HG02678 (cell line): Measurements from ENCODE around the gene TOMM7.
"Not testable (repeated sequence)": the region's sequence is repeated elsewhere in the genome, so short reads cannot be mapped to it uniquely, and the experiment has no call there.

Experiments
- ATAC-seq: cut with Tn5 transposase; IDR thresholded peaks from one replicate; pipeline ENCODE4 v1.9.1; 2021; ENCODE audit warnings: mild to moderate bottlenecking, moderate library complexity; ENCODE audit not compliant: unreplicated experiment

TOMM7 gene

DNA sequence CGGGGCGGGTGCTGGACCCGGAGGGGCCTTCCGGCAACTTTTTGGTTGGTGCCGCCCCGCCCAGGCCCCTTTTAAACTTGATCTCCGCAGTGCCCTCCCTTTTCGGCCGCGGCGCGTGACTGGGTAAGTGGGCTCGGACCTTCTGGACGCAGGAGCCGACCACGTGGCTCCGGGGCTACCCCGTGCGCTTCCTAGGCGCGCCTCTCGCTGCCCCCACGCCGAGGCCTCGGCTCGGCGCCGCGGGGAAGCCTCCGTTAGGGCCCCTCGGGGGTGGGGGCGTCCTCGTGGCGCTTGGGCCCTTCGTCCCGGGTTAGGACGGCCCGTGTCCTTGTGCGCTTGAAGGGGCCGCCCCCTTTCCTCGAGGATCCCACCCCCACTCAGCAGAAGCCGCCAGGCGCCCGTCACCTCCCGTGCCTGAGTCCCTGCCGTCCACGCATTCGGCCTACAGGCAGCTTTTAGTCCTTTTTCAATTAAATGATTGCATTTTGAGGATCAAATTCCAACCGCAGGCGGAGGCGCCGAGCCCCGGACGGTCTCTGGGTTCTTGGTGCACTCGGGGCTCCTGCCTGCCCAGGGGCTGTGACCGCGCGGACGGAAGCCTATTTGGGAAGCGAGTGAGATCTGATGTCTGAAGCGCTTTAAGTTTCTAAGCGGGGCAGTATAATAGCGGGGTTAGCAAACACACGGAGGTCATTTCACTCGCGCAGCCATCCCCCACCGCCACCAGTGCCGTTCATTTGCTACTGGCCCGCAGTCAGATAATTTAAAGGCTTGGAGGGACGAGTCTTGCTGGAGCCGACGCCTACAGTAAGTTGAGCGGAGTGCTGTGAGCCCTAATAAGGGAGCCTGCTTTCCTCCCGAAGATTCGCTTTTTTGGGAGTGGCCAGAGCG, 31.8 kb upstream of the TOMM7 start:
- peak; percentile 86 for ATAC-seq

DNA sequence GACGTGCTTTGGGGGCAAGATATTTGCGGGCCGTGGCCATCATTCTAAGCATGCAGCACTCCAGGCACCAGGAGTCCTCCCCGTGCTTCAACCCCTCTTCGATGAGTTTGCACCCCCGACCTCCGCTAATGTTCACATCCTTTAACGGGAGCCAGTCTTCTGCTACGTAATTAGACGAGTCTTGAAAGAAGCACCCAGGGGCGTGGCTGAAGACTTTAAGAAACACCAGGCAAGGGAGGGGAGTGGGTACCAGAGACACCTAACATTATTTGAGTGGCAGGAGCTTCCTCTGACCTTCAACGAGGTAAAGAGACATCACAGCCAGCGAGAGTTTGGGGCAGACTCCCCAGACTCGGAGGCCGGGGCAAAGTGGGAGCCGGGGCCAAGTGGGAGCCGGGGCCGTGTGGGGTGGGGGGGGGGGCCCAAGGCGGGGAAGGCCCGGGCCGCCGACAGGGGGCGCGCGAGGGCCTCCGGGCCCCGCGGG, 31.1 kb upstream of the TOMM7 start:
- ATAC-seq = peak; percentile 24

DNA sequence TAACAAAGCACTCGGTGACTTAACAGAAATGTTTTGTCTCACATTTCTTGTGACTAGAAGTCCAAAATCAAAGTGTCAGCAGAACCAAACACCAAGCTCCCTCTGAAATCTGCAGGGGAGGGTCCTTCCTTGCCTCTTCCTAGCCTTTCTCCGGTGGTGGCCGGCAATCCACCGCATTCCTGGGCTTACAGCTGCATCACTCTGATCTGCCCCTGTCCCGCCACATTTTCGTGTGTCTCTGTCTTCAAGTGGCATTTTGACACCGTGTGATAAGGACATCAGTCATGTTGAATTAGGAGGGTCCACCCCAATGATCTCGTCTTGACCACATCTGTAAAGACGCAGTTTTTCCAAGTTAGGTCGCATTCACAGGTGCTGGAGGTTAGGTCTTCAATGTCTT, 30.5 kb upstream of the TOMM7 start:
- ATAC-seq = no peak

DNA sequence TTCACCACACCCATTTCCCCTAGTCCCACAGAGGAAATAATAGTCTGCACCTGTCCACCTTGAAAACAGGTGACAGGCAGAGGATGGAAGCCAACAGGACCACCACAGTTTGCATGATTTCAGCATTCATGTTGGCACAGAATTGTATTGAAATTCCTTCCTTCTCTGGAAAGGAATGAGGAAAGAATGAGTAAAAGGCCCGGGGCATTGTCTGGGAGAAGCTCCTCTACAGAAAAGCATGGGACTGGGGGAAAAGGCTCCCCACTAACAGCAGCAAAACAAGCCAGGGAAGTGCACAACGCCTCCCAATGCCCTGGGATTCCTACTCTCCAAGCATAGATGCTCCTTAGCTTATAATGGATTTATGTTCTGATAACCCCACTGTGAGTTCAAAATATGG, 28.5 kb upstream of the TOMM7 start:
- no peak for ATAC-seq

DNA sequence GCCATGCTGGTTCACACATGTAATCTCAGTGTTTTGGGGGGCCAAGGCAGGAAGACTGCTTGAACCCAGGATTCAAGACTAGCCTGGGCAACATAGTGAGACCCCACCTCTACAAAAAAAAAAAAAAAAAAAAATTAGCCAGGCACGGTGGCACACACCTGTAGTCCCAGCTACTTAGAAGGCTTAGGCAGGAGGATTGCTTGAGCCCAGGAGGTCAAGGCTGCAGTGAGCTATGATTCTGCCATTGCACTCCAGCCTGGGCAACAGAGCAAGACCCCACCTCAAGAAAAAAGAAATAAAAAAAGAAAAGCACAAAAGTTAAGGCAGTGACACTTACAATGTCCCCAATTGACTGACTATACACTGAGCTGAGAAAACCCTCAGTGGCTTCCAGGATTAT, 27.7 kb upstream of the TOMM7 start:
- not testable (repeated sequence) for ATAC-seq

DNA sequence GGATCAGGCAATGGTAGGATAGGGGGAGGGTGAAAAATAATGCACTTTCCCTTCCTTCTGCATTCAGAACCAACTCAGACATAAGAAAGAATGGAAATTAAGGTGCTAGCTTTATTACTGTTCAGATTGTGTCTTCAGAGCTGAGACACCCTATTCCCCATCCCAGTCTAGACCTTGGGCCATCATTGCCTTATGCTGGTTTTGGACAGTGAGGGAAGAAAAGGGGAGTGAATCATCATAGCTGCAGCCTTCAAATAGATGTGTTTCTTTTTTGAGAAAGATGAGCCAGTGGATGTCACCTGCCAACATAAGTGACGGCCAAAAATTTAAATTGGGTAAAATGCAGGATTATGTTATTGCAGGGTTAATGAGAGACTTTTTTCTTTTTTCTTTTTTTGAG, 27.0 kb upstream of the TOMM7 start:
- no peak for ATAC-seq

DNA sequence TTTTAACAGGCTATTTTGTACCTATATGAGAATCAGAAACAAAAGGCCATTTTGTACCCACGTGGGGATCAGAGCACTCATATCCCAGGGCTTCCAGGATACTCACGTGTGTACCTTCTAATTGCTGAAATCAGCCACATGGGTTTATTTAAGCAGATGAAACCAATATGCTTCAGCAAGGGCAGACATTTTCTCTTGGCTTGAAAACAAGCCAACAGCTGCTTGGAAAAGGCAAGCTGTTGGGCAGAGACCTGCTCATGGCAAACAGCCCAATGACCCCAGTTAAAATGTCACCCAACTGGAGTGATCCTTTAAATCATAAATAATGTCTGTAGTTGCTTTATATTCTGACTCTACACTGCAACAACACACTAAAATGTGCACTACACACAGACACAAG, 26.5 kb upstream of the TOMM7 start:
- ATAC-seq = no peak

DNA sequence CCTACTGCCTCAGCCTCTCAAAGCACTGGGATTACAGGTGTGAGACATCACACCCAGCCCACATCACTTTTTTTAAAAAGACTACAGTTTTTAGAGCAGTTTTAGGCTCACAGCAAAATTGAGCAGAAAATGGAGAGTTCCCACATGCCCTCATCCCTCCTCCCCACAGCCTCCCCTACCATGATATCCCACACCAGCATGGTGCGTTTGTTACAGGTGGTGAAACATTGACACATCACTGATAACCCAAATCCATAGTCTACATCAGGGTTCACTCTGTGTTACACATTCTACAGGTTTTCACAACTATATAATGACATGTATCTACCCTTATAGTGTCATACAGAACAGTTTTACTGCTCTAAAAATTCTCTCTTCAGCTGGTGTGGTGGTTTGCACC, 24.3 kb upstream of the TOMM7 start:
- no peak for ATAC-seq

DNA sequence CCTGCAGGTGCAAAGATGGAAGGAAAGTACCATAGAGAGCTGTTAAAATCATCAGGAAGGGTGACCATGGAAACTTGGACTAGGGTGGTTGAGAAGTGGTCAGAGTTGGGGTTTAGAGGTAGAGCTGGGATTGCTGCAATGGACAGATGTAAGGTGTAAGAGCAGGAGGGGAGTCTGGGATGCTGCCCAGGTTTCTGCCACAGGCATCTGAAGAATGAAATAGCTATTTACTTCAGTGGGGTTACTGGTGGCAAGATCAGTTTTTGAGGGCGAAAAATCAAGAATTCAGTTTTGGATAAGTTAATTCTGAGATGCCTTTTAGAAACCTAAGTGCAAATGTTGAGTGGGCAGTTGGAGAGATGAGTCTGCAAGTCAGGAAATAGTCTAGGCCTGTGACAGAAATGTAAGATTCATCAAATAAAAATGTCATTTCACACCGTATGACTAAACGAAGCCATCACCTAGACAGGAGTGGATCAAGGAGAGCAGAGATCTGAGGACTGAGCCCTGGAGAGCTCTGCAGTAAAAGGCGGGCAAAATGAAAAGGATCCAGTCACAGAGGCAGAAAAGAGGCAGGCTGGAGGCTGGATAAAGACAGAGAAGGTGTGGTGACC, 22.7 kb upstream of the TOMM7 start:
- no peak for ATAC-seq

DNA sequence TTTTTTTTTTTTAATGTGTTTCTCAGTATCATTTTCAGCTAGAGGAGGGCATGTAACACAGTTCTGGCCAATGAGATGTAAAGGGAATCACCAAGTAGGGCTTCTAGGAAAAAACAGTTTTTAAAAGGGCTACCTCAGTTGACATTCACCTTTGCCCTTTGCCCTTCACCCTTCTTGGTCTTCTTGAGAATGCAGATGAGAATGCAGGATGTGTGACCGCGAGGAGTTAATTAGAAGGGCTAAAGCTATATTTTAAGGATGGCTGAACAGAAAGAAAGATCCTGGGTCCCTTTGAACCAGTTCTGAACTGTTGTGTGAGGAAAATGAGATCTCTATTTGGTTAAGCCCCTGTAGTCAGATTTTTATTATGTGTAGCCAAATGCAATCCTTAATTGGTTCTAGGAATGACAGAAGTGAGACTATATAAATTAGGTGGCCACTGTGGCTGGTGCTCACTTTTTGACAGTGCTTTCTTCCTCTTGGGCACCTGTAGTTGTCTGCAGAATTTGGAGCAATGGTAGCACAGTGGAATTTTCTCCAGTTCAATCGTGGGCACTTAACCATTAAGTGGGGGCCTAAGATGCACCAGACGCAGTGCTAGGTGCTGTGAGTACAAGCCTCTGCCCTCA, 21.1 kb upstream of the TOMM7 start:
- ATAC-seq = no peak

DNA sequence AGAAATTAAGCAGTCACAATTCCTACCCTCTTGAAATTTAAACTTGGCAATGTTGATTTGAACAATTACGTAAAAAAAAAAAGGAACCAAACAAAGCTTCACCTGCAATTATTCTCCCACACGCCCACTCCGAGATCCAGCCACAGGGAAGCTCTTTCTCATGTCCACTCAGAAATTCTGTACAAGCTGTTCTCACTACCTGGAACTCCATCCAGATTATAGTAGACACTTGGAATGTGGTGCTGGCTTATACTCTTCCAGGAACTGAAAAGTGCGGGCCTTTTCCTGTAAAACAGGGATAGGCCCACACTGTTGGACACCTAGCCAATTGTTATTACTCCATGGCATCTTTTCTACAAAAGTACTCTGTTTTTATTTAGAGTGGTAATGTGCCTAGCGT, 20.3 kb upstream of the TOMM7 start:
- no peak for ATAC-seq

DNA sequence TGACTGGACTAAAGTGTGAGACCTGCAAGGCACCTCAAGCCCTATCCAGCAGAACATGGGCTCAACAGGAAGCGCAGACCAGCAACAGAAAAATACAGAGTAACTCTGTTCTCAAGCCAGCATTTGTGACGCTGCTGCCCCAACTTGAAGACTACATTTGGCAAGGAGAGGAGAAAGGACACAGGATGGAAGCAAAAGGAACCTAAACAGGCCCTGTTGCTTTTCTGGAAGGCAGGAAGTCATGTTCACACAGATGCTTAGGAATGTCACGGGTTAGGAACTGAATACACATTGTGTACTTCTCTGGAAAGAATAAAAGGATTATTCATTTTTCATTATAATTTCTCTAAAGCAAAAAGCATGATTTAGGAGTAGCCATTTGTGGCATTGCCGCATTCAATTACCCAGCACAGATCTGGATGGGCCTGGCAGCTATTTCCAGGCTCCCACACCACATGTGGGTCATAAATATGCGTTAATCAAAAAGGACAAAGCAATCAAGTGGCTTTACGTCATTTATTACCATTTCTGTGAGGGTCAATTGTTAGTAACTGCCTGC, 19.8 kb upstream of the TOMM7 start:
- ATAC-seq = no peak

DNA sequence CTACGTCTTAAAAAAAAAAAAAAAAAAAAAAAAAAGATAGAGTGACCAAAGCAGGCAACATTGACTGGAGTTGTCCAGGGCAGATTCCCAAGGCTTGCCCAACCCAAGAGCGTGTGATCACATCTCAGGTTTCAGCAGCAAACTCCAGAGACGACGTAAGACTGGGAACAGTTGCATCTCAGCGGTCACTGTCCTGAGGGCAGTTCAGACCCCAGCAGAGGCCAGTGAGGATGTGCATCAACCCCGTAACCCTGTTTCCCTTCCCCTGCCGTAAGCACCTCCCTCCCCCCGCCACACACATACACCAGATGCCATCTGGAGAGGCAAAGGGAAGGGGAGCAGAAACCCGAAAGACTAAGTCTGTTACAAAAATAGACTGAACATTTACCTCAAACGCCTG, 19.3 kb upstream of the TOMM7 start:
- no peak for ATAC-seq

DNA sequence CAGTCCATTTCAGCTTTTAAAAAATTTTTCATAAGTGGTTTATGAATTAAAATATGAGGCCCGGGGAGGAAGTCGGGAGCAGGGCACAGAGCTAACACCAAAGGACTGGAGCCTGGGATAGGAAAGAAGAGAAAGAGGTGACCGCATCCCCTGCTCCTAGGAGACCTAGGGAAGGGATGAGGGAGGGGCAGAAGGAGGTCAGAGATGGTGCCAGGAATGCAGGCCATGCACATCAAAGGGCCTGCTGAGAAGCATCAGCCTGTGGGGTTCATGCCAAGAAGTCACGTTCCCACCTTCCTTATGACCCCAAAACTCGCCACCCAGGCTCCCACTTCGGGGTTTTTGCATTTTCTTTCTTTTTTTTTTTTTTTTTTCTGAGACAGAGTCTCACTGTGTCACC, 14.7 kb upstream of the TOMM7 start:
- no peak for ATAC-seq

DNA sequence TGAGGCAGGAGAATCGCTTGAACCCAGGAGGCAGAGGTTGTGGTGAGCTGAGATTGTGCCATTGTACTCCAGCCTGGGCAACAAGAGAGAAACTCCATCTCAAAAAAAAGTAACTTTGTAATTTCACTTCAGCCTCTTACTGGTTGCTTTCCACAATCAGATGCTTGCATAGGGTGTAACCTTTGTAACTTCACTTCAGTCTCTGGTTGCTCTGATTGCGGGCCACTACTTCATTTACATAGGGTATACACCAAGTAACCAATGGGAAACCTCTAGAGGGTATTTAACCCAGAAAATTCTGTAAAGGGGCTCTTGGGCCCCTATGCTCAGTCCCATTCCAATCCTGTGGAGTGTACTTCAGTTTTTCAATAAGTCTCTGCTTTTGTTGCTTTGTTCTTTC, 13.9 kb upstream of the TOMM7 start:
- not testable (repeated sequence) for ATAC-seq

DNA sequence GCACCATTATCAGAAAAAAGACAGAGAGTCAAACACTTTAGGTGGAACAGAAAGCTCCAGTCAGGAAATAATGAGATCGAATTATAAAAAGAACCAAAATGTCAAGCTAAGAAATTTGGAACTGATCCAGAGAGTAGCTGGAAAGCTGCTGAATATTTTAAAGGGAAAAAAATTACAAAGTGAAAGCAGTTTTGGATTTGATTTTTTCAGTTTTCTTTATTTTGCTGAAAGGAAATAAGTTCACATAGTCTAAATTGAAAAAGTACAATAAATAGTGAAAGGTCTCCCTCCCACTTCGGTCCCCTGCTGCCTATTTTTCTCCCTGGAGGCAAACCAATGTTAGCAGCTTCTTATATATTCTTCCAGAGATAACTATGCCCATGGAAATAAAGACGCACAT, 11.3 kb upstream of the TOMM7 start:
- no peak for ATAC-seq

DNA sequence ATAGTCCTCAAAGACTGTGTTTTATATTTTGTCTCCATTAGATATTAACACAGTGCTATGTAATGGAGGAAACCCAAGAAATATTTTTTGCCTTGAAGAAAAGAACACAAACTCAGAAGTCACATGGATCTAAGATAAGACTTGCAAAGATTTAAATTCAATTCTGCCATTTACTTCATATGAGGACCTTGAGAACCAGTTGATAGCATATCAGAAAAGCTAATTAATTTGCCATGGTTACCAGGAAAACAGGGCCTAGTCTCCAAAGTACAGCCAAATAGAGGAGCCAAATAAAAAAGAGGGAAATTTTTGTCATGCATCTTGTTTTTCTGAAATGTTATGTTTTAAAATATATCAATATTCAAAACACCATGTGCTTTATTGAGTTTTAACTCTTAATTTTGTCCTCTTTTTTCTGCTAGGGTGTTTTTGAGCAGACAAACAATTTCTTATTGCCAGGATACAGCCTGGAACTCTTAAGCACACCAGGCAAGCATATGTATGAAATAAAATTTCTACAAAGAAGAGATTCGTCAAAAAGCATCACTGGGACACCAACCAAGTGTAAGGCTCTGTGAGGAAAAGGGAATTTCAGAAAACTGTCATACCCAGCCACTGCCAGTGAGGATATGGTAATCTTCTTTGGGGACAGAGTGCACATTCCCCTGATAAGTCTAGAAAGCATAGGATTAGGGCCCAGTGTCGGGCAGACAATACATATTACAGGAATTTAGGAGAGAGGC, 10.6 kb upstream of the TOMM7 start:
- no peak for ATAC-seq

DNA sequence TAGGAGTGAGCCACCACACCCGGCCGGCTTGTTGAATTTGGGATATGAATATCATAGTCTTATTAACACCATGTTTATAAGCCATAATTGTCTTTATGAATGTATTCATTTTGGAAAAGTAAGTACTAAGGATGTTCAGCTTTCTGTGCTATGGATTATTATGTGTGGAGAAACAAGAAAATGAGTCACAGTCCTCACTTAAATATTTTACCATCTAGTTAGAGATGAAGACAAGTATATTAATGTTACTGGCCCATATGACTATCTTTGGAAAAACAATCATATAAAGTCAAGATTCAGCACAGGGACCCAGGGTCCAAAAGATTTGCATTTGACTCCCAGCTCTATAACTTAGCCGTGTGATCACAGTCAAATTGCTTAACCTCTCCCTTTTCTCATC, 9.8 kb upstream of the TOMM7 start:
- no peak for ATAC-seq

DNA sequence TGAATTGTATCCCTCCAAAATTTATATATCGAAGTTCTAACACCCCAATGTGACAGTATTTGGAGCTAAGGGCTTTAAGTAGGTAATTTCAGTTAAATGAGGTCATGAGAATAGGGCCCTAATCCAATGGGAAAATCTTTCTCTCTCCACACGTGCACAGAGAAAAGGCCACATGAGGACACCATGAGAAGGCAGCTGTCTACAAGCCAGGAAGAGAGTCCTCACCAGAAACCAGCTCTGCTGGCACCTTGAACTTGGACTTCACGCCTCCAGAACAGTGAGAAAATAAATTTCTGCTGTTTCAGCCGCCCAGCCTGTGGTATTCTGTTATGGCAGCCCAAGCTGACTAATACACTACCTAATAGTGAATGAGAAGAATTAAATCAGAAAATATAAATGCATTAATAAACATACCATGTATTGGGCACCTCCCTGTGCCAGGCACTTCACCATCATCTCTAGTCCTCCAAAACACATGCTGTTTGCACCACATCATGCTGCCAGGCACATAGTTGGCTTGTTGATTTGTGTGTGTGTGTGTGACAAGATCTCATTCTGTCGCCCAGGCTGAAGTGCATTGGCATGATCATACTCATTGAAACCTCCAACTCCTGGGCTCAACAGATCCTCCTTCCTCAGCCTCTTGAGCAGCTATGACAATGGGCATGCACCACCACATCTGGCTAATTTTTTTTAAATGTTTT, 9.1 kb upstream of the TOMM7 start:
- ATAC-seq = no peak

DNA sequence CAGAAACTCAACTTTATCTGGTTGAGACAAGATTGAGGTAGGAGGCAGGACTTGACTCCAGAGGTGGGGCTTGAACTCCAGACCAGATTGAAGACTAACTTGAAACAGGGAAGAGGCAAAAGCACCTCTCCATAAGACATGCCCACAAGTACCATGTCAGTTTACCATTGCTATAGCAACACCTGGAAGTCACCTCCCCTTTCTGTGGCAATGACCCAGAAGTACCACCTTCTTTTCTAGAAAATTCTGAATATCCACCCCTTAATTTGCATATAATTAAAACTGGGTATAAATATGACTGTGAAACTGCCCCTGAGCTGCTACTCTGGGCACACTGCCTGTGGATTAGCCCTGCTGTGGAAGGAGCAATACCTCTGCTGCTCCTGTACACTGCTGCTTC, 4.9 kb upstream of the TOMM7 start:
- ATAC-seq = no peak
